HG03442 (cell line): Measurements from ENCODE around the gene ZSCAN5B.
"Not testable (repeated sequence)": the region's sequence is repeated elsewhere in the genome, so short reads cannot be mapped to it uniquely, and the experiment has no call there.

Experiments
- ATAC-seq: cut with Tn5 transposase; IDR thresholded peaks from one replicate; pipeline ENCODE4 v1.9.1; 2021; ENCODE audit warnings: mild to moderate bottlenecking, moderate library complexity; ENCODE audit not compliant: unreplicated experiment

ZSCAN5B gene

DNA sequence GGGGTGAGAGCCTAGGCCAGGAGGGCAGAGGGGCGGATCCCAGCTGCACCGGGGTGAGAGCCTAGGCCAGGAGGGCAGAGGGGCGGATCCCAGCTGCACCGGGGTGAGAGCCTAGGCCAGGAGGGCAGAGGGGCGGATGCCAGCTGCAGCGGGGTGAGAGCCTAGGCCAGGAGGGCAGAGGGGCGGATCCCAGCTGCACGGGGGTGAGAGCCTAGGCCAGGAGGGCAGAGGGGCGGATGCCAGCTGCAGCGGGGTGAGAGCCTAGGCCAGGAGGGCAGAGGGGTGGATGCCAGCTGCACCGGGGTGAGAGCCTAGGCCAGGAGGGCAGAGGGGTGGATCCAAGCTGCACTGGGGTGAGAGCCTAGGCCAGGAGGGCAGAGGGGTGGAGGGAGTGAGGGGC is 21.3 kb downstream of the ZSCAN5B start:
- ATAC-seq, result not testable (repeated sequence)

DNA sequence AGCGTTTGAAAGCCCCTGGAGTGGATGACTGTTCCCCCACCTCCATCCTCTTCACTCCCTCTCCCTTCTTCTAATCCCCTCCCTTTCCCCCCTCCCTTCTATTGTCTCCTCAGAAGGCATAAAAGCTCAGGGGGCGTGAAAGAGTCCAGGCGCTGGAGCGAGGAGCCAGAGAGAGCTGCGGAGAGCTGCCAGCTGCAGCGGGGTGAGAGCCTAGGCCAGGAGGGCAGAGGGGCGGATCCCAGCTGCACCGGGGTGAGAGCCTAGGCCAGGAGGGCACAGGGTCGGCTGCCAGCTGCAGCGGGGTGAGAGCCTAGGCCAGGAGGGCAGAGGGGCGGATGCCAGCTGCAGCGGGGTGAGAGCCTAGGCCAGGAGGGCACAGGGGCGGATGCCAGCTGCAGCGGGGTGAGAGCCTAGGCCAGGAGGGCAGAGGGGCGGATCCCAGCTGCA is 21.7 kb downstream of the ZSCAN5B start, which contains the start of gene GALP:
TSS of gene GALP (plus strand) at position 148 of the 447 bp plus-strand sequence. CDS start 1,101 bp downstream, outside the sequence.
- not testable (repeated sequence) for ATAC-seq

DNA sequence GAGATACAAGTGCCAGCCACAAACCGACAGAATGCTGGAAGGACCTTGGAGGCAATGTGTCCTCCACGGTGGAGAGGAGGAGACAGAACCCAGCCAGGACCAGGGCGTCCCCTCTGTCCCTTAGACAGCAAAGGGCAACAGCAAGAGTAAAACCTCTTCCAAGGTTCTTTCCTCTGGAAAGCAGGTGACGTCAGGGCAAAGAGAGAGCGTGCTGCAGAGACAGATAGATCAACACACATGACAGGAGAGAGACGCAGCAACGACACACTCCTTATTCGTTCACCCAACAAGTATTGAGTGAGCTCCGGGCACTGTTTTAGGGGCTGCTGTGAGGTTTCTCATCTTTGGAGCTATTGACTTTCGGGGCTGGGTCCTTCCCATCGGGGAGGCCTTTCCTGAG is 23.0 kb downstream of the ZSCAN5B start:
- ATAC-seq, result no peak

DNA sequence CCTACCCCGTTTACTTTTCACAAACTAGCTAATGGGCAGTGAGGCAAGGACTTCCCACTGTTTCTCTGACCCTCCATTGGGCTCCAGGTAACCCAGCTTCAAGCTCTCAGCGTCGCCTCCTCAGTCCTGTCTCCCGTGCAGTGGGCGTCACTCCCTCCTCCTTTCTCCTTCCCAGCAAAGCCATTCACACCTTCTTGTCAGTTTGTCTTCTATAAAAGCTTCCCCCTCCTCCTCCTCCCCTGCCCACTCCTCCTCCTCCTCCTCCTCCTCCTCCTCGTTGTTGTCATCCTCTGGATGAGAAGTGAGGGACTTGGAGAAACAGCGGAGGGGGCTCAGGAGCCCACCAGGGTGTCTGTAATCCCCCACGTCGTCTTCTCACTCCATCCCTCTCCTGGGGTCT is 23.5 kb downstream of the ZSCAN5B start:
- no peak for ATAC-seq

DNA sequence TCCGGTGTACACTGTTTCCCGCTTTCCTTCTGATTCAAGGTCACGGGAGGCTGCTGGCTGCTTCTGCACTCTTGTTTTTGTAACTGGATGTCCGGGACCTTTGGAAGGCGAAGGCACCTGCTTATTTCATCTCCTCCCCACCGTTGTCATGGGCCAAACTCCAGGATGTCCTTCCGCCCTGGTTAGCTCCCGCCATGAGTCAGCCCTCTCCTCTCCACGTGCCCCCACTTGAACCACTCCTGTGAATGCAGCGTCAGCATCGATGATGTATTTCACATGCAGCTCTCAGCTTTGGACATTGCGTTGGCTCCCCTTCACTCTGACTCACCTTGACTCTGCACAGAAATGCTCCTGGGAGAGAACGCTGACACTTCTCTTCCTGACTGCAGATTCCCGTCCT is 27.3 kb downstream of the ZSCAN5B start:
- ATAC-seq, result no peak

DNA sequence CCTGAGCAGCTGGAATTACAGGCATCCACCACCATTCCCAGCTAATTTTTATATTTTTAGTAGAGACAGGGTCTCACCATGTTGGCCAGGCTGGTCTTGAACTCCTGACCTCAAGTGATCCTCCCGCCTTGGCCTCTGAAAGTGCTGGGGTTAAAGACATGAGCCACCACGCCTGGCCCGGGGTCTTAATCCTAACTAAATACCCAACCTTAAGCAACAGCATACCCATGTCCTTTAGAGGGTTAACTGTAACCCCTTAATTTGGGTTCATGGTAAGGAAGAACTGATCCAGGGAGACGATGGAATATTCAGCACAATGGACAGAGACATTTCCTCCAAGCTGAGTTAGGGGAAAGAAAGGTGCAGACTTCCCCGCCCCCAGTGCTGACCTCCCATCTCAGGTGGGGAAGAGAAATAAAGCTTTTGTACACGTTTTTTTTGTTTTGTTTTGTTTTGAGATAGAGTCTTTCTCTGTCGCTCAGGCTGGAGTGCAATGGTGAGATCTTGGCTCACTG is 30.5 kb downstream of the ZSCAN5B start:
- ATAC-seq, result no peak

DNA sequence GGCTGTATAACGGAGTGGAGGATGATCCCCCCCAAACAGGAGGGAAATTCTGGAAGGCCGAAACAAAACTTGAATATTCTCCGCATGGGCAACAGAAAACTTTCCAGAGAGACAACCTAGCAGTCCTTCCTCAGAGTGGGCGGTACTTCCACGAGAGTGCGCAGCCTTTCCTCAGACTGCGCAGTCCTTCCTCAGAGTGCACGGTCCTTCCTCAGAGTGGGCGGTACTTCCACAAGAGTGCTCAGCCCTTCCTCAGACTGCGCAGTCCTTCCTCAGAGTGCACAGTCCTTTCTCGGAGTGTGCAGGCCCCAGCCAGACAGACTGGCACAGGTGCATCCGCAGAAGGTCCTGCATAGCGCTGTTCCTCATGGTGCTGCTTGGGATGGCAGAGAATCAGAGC is 34.5 kb downstream of the ZSCAN5B start:
- ATAC-seq, result no peak

DNA sequence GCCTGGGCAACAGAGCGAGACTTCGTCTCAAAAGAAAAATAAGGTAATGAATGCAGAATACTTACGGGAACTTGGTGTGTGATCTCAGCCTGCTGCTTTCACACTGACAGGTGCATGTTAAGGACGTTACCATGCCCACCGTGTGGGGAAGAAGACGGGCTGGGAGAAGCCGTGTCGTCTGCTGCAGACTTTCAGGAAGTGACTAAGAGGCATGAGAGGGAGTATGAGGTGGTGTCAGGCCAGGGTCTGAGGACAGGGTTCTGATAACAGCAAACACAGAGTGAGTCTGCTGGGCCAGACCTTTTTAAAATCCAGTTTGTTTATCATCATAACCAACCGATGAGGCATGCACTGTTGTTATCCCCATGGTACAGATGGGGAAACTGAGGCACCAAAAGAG is 35.3 kb downstream of the ZSCAN5B start:
- no peak for ATAC-seq

DNA sequence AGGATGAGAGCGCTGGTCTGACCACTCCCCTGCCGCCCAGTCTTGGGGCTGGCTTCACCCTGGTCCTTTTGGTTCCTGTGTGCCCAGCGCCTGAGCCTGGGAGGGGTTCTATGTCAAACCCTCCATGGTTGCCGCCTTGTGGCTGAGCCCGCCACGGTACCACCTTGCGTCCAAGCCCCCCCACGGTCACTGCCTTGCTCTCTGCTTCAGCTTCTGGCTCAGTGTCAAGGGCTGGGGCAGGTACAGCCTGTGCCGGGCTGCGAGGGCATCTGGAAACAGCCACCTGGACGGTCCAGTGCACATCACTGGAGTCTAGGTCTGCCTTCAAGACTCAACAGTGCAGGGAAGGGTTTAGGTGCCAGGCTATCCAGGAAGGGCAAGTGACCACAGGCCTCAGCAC is 36.0 kb downstream of the ZSCAN5B start:
- ATAC-seq, result no peak

DNA sequence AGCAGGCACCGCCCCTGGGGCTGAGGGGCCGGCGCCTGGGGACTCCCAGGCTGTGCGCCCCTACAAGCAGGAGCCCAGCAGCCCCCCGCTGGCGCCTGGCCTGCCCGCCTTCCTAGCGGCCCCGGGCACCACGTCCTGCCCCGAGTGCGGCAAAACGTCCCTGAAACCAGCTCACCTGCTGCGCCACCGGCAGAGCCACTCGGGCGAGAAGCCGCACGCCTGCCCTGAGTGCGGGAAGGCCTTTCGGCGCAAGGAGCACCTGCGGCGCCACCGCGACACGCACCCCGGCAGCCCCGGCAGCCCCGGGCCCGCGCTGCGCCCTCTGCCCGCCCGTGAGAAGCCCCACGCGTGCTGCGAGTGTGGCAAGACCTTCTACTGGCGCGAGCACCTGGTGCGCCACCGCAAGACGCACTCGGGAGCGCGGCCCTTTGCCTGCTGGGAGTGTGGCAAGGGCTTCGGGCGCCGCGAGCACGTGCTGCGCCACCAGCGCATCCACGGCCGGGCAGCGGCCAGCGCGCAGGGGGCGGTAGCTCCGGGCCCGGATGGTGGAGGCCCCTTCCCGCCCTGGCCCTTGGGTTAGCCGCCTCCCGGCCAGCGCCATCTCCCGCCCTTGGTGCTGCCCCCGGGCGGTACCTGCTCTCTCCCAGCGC is 37.8 kb downstream of the ZSCAN5B start:
- no peak for ATAC-seq

DNA sequence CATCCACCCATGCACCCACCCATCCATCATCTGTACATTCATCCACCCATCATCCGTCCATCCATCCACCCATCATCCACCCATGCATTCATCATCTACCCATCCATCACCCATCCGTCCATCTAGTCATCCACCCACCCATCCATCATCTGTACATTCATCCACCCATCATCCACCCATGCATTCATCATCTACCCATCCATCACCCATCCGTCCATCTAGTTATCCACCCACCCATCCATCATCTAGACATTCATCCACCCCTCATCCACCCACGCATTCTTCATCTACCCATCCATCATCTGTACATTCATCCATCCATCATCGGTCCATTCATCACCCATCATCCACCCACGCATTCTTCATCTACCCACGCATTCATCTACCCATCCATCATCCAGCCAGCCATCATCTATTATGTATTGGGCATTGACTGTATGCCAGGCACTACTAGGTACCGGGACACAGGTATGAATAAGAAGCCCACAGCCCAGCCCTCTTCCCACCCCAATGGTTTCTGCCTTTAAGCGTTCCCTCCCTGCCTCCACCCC is 38.5 kb downstream of the ZSCAN5B start:
- ATAC-seq, result no peak

DNA sequence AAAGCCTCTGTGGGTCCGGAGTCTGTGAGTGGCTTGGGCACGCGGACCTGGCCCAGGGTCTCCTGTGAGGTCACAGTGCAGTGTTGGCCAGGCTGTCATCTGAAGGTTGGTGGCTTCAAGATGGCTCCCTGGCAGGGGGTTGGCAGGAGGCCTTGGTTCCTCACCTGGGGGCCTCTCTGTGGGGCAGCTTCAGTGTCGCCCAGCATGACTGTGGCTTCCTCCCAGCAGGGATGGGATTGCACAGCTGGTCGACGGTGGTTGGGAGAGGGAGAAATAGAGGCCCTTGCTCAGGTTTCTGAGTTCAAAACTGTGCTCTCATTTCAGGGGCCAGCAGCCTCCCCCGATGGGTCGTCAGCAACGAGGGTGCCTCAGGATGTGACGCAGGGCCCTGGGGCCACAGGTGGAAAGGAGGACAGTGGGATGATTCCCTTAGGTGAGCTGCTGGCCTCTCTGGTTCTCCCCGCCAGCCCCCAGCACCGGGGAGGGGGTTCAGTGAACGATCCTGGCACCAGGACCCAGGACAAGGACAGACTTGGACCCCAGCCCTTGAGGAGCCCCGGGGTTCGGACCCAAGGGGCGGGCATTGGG is 39.3 kb downstream of the ZSCAN5B start:
- ATAC-seq, result no peak

DNA sequence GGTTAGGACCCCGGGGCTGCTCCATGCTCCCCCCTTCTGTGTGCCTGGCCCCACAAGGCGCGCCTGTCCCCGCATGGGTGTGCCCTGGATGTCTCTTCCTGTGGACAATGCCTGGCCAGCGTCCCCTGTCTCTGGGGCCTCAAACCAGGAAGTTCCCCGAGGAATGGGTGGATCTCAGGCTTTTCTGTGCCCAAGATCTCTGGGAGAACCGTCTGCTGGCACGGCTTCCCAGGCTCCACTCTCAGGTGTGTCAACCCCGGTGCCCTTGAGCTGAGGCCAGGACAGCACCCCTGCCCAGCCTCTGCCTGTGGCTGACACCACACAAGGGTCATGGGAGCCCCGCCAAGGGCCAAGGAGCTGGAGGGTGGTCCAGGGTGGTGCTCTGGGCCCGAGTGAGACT is 40.8 kb downstream of the ZSCAN5B start:
- no peak for ATAC-seq

DNA sequence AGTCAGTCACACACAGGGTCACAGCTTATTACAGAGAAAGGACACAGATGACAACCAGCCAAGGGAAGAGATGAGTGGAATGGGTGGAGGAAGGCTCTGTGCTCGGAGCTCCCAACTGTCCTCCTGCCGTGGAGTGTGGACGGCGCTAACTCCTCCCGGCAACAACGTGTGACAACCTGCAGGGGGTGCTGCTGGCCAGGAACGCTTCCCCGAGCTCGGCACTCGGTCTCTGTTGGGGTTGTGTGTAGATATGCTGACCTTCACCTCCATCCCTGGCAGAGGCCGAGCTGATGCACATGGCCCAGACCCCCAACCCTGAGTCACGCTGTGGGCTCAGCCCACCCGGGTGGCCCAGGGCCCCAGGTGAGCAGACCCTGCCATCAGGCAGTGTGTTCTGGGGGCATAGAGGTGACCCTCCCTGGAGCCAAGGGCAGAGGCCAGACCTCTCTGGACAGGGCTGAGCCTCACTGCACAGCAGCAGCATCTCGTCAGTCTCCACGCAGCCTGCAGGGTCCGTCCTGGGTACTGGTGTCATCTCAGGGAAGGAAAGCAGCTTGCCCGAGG is 42.4 kb downstream of the ZSCAN5B start:
- no peak for ATAC-seq

DNA sequence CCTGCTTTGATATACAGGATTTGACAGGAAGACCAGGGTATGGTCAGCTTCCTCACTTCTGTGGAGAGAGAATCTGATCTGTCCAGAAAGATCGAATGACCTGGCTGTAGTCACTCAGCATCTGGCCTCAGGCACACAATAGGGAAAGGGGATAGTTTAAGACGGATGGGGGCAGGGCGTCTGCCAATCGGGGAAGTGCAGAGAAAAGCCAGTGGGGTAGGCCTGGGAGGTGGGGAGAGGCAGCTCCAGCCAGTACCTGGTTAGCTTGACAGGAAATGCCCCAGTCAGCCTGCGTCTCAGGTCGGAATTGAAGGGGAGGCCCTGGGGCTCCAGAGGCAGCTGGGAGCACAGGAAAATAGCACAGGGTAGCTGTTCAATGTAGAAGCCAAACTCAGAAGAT is 44.1 kb downstream of the ZSCAN5B start:
- ATAC-seq, result no peak

DNA sequence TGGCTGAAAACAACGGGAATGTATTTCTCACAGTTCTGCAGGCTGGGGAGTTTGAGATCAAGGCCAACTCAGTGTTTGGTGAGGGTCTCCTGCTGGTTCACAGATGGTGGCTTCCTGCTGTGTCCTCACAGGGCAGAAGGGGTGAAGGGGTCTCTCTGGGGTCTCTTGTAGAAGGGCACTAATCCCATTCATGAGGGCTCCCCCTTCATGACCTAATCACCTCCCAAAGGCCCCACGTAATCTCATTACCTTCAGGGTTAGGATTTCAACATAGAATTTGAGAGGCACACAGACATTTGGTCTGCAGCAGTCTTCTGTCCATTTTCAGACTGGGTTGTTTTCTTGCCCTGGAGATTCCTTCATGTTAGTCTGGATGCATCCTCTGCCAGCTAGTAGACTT is 44.9 kb downstream of the ZSCAN5B start:
- no peak for ATAC-seq

DNA sequence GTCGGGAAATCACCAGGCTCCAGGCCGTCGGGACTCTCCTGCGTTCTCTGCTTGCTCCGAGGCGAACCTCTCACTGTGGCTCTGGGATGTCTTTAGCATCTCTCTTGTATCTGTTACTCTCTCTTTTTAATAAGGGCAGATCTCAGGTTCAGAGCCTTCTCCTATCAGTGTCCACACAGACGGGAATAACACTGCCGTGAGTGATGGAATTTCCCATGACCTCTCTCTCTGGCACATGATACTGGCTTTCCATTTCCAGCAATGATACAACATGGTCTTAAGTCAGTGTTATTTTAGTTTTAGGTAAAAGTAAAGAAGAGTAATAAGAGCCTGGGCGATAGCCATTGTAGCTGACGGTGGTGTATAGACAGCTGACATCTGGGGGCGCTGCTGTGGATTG is 47.2 kb downstream of the ZSCAN5B start:
- no peak for ATAC-seq

DNA sequence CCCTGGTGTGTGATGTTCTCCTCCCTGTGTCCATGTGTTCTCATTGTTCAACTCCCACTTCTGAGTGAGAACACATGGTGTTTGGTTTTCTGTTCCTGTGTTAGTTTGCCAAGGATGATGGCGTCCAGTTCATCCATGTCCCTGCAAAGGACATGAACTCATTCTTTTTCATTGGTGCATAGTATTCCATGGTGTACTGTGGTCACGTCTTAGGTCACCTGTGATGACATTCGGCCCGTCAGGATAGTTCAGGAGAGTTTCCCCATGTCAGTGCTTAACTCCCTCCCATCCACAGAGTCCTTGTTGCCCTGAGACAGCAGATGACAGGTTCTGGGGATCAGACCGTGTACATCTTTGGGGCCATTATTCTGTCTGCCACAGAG is 47.9 kb downstream of the ZSCAN5B start:
- no peak for ATAC-seq

DNA sequence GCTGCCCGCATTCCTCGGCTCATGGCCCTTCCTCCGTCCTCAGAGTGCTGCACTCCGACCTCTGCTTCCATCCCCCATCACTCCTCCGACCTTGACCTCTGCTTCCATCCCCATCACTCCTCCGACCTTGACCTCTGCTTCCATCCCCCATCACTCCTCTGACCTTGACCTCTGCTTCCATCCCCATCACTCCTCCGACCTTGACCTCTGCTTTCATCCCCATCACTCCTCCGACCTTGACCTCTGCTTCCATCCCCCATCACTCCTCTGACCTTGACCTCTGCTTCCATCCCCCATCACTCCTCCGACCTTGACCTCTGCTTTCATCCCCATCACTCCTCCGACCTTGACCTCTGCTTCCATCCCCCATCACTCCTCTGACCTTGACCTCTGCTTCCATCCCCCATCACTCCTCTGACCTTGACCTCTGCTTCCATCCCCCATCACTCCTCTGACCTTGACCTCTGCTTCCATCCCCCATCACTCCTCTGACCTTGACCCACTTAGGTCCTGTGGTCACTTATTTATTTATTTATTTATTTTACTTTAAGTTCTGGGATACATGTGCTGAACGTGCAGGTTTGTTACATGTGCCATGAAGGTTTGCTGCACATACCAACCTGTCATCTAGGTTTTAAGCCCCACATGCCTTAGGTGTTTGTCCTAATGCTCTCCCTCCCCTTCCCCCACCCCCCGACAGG is 48.5 kb downstream of the ZSCAN5B start:
- not testable (repeated sequence) for ATAC-seq

DNA sequence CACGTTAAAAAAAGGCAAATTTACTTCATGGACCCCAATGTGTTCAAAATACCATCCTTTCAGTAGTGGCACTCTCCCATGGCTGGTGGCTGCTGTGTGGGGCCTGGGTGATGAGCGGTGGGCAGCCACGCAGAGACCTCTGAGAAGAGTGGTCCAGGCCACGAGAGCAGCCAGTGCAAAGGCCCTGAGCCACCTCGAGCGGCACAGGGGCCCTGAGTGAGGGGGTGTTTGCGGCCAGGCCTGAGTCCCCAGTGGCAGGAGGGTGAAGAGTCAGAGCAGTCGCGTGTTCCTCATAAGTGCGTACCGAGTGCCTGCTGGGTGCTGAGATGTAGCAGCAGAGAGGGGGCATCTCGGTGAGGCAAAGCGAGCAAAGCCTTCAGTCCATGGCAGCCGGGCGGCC is 49.5 kb downstream of the ZSCAN5B start:
- no peak for ATAC-seq

DNA sequence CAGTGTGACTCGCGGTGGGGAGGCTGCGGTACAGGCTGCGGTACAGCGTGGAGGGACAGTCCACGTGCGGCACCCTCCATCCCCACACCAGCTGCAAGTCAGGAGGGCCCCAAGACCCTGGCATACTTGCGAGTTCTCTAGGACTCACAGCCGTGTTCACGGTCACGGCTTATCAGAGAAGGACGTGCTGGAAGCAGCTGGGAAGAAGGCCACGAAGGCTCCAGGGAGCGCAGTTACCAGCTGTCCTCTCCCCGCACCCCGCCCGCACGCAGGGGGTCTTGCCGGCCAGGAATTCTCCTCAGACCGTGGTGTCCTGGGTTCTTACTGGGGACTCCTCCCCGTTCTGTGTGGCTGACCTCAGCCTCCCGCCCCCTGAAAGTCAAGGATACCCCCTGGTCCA is 50.3 kb downstream of the ZSCAN5B start:
- ATAC-seq, result no peak
